ENCODE data around the gene CBX4. TPM values are rescaled to one million over a fixed set of nuclear protein-coding genes. Genes with fewer than 3 reads are reported as not detected.

Gene CBX4
- total RNA-seq, 4 donors from 2014 or later: 3.0 to 9.0 (median 5.3) TPM

DNA sequence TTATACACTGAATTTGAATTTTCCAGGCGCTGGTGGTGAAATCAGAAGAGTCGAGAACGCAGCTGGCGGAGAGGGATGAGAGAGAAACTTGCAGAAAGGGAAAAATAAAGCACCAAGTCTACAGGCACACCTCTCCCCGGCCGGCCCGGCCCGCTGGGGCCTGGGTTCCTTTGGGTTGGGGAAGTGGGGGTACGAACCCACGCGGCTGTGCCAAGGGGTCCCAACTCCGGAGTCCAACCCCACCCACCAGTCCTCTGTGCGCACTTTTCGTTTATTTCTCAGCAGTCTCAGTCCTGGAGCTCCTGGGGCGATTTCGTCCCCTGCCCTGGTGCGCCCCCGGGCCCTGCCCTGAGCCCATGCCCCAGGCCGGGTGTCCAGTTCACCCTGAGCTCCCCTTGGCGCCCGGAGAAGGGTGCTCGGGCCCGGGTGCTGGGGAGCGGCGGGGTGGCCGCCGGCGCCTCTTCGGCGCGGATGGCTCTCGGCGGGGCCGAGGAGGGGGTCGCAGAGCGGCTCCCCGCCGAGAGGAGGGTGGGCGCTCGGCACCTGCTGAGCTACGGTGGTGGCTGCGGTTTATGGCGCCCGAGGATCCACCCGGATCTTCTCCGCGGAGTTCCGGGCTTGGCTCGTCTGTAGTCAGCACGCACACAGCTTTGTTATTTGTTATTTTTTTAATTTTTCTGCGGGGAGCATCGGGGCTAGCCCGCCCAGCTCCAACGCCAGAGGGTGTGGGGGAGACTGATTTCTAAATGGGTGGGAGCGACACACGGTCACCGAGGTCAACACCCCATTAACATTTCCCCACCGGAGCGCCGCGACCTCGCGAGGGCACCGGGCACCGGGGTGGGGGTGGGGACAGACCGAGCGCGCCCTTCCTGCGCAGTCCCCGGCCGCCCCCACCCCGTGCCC lies 26.6 kb downstream of the CBX4 start:
- Histone ChIP-seq H3K4me3 (peak overlapping the region in 3 of 4 donors; percentile 8 to 34 (median 16)), H3K9me3 (no peaks in the 10 kb centered on the region), H3K27ac (no peak overlapping the region), H3K27me3 (peaks cover 78 to 94% (median 92%) of the 10 kb centered on the region in 3 donors), H3K36me3 (no peaks in the 10 kb centered on the region), H3K4me1 (peaks cover 6 to 50% of the 10 kb centered on the region in 2 donors)
- intact Hi-C loops (cut with DNase I; ENCODE audit: low total_unique reads): no loop called here
- DNase-seq: no peak
- no peak for TF ChIP-seq POLR2A (IDR thresholded peaks at IDR 0.05)
- TF ChIP-seq, protein P1, sequence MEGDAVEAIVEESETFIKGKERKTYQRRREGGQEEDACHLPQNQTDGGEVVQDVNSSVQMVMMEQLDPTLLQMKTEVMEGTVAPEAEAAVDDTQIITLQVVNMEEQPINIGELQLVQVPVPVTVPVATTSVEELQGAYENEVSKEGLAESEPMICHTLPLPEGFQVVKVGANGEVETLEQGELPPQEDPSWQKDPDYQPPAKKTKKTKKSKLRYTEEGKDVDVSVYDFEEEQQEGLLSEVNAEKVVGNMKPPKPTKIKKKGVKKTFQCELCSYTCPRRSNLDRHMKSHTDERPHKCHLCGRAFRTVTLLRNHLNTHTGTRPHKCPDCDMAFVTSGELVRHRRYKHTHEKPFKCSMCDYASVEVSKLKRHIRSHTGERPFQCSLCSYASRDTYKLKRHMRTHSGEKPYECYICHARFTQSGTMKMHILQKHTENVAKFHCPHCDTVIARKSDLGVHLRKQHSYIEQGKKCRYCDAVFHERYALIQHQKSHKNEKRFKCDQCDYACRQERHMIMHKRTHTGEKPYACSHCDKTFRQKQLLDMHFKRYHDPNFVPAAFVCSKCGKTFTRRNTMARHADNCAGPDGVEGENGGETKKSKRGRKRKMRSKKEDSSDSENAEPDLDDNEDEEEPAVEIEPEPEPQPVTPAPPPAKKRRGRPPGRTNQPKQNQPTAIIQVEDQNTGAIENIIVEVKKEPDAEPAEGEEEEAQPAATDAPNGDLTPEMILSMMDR (IDR thresholded peaks at IDR 0.05 in 4 of 5, conservative IDR thresholded peaks at IDR 0.05 in 1 of 5): no peak
- in situ Hi-C loops (cut with MboI; ENCODE audit: low sequenced_read_pairs in 4 of 4): no loop called here
- ATAC-seq: no peak

DNA sequence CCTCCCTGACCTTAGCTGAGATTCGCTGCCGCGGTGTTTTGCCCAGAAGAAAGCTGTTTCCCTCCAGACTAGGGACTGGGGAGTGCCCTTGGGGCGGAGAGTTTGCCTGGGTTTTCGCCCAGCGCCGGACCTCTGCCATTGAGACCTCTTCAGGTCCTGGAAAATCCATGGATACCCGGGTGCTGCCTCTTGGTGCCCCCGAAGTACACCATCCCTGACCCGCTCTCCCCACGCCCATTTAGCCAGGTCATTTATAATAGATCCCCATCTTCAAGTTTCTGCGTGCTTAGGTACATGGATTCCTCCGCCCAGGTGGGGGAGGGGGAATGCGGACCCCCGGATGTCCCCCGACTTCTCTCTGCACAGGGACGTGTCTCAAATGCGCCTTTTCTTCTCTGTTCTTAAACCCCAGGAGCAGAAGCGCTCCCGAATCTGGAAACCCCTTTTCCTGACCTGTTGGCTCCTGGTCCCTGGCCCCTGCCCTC lies 27.3 kb downstream of the CBX4 start:
- ATAC-seq: no peak
- H3K36me3 ChIP-seq: no peaks in the 10 kb centered on the region
- DNase-seq: no peak
- H3K4me3 ChIP-seq: no peak overlapping the region
- peaks cover 6 to 50% of the 10 kb centered on the region in 2 donors for H3K4me1 ChIP-seq
- TF ChIP-seq, protein P1 (IDR thresholded peaks at IDR 0.05 in 4 of 5, conservative IDR thresholded peaks at IDR 0.05 in 1 of 5): no peak
- TF ChIP-seq POLR2A (IDR thresholded peaks at IDR 0.05): no peak
- no peak overlapping the region for H3K27ac ChIP-seq
- peaks cover 83 to 94% (median 92%) of the 10 kb centered on the region in 3 donors for H3K27me3 ChIP-seq
- in situ Hi-C loops (cut with MboI; ENCODE audit: low sequenced_read_pairs in 4 of 4): no loop called here
- no peaks in the 10 kb centered on the region for H3K9me3 ChIP-seq
- intact Hi-C loops (cut with DNase I; ENCODE audit: low total_unique reads): no loop called here

GRCh38 chr17:79811011-79811867 lies 28.0 kb downstream of the CBX4 start:
- DNase-seq (no peak), ATAC-seq (no peak)
- Histone ChIP-seq H3K27me3 (peaks cover 81 to 94% (median 92%) of the 10 kb centered on the region in 3 donors), H3K4me1 (peaks cover 6 to 50% of the 10 kb centered on the region in 2 donors), H3K27ac (no peak overlapping the region), H3K36me3 (no peaks in the 10 kb centered on the region), H3K4me3 (no peak overlapping the region), H3K9me3 (no peaks in the 10 kb centered on the region)
- TF ChIP-seq POLR2A (IDR thresholded peaks at IDR 0.05): no peak
- TF ChIP-seq, protein P1 (IDR thresholded peaks at IDR 0.05 in 4 of 5, conservative IDR thresholded peaks at IDR 0.05 in 1 of 5): peak in 4 of 5 experiments; percentile 28 to 64 (median 54)
- in situ Hi-C loops (cut with MboI; ENCODE audit: low sequenced_read_pairs in 4 of 4): no loop called here
- intact Hi-C loops (cut with DNase I; ENCODE audit: low total_unique reads): no loop called here

DNA sequence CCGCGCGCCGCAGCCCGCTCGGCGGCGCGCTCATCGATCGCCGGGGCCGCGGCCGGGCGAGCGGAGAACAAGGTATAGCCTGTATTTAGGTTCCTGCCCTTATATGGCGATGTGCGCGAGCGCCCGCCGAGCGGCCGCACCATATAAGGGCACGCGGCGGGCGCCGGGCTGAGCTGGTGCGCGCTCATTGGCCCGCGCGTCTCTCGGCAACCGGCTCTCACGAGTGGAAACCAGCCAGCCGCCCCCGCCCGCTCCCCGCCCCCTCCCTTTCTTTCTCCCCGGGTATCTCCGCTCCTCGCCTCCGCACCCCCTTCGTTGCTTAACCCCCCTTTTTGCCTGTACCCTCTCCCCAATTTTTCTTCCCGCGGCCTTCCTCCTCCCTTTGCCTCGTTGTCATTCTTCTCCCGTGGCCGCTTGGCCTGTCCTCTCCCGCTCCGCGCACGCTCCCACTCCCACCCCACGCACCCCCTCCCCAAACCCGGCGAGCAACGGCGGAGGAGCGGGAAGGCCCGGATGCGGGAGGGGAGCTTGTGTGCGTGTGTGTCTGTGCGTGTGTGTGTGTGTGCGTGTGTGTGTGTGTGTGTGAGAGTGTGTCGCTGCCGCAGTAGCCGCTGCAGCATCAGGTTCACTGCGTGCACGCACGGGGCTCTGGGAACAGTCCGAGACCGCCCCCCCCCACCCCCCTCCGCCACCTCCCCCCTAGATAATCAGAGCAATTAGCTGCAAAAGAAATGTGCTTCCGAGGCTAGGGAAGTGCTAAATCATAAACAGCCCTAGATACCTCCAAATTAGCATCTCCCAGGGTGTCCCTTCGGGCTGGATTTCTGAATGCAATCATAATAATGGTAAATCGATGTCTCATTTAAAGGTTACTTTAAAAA lies 28.9 kb downstream of the CBX4 start:
- in situ Hi-C loops (cut with MboI; ENCODE audit: low sequenced_read_pairs in 4 of 4): no loop called here
- no peak for DNase-seq
- intact Hi-C loops (cut with DNase I; ENCODE audit: low total_unique reads): no loop called here
- H3K27me3 ChIP-seq: peaks cover 81 to 94% (median 92%) of the 10 kb centered on the region in 3 donors
- no peak overlapping the region for H3K27ac ChIP-seq
- H3K36me3 ChIP-seq: no peaks in the 10 kb centered on the region
- TF ChIP-seq POLR2A (IDR thresholded peaks at IDR 0.05): no peak
- TF ChIP-seq, protein P1 (IDR thresholded peaks at IDR 0.05 in 4 of 5, conservative IDR thresholded peaks at IDR 0.05 in 1 of 5): no peak
- H3K4me3 ChIP-seq: peak overlapping the region in 1 of 4 donors; percentile 25
- no peak for ATAC-seq
- H3K9me3 ChIP-seq: no peaks in the 10 kb centered on the region
- H3K4me1 ChIP-seq: peaks cover 6 to 49% of the 10 kb centered on the region in 2 donors

All from gastrocnemius medialis (tissue), 4 donors.